PC-3 (cell line): ENCODE measurements around the gene IFNLR1. TPM values are rescaled to one million over a fixed set of nuclear protein-coding genes. Genes with fewer than 3 reads are reported as not detected.

Experiments
- ATAC-seq: fragments of 200-7000 bp; cut with Tn5 transposase; 2 replicates; pipeline ENCODE4 v1.9.1; 2020; ENCODE audit warnings: mild to moderate bottlenecking, moderate library complexity
- BruUV-seq: library from RNA; stranded (reverse); fragments of 400-500 nt; replicated peaks from 2 replicates; lab custom pipeline; 2021; lab: Mats Ljungman, UMichigan
- CTCF ChIA-PET: fragments of 300-600 bp; sonication (Branson Sonifier 250); formaldehyde crosslinking; loops from one replicate; lab custom pipeline; 2022; ENCODE audit warnings: antibody characterized with exemption; lab: Charles Lee
- POLR2A ChIA-PET: fragments of 300-600 bp; sonication (Branson Sonifier 250); formaldehyde crosslinking; loops from one replicate; lab custom pipeline; 2022; ENCODE audit warnings: antibody characterized with exemption; ENCODE audit not compliant: unreplicated experiment; lab: Charles Lee
- DNase-seq: peaks from one replicate; pipeline ENCODE4 v3.0.0-alpha.2; 2015
- H2AFZ ChIP-seq: fragments of 300-600 bp; sonication (generic); 2 replicates; pipeline ENCODE4 v1.6.0; 2016; ENCODE audit warnings: antibody characterized with exemption, low read length
- H3F3A ChIP-seq: fragments of 300-600 bp; sonication (generic); one replicate; pipeline ENCODE4 v1.6.0; 2017; ENCODE audit warnings: antibody characterized with exemption, low read length, control low read depth, mild to moderate bottlenecking; ENCODE audit not compliant: unreplicated experiment
- H3K27ac ChIP-seq: fragments of 300-600 bp; sonication (generic); 2 replicates; pipeline ENCODE4 v1.5.1; 2016; ENCODE audit warnings: mild to moderate bottlenecking, low read length
- H3K27me3 ChIP-seq: fragments of 300-600 bp; sonication (generic); 2 replicates; pipeline ENCODE4 v1.6.1; 2016; ENCODE audit warnings: low read length, mixed read lengths
- H3K36me3 ChIP-seq: fragments of 300-600 bp; sonication (generic); 2 replicates; pipeline ENCODE4 v1.6.1; 2016; ENCODE audit warnings: low read depth, mixed run types, low read length, mixed read lengths
- H3K4me1 ChIP-seq: fragments of 300-600 bp; sonication (generic); 2 replicates; pipeline ENCODE4 v1.5.1; 2016; ENCODE audit warnings: low read length; ENCODE audit not compliant: insufficient read depth
- H3K4me2 ChIP-seq: fragments of 300-600 bp; sonication (generic); 2 replicates; pipeline ENCODE4 v1.6.0; 2016; ENCODE audit warnings: low read length
- H3K4me3 ChIP-seq: fragments of 300-600 bp; sonication (generic); 2 replicates; pipeline ENCODE4 v1.5.1; 2016; ENCODE audit warnings: mild to moderate bottlenecking, low read length, mixed read lengths
- H3K79me2 ChIP-seq: fragments of 300-600 bp; sonication (generic); 2 replicates; pipeline ENCODE4 v1.6.1; 2017; ENCODE audit warnings: low read length, mixed read lengths
- H3K9ac ChIP-seq: fragments of 300-600 bp; sonication (generic); 2 replicates; pipeline ENCODE4 v1.6.0; 2016; ENCODE audit warnings: mild to moderate bottlenecking, low read length
- H3K9me2 ChIP-seq: fragments of 300-600 bp; sonication (generic); replicated peaks from 2 replicates; pipeline ENCODE4 v1.6.1; 2016; ENCODE audit warnings: mixed run types, low read length, mixed read lengths
- H3K9me3 ChIP-seq: fragments of 300-600 bp; sonication (generic); 2 replicates; pipeline ENCODE4 v1.6.1; 2016; ENCODE audit warnings: low read length, mixed read lengths
- H4K20me1 ChIP-seq: fragments of 300-600 bp; sonication (generic); 2 replicates; pipeline ENCODE4 v1.6.1; 2016; ENCODE audit warnings: low read length, mixed read lengths
- EZH2 ChIP-seq: fragments of 300-600 bp; sonication (generic); IDR thresholded peaks from one replicate; pipeline ENCODE4 v1.6.1; 2017; ENCODE audit warnings: antibody characterized with exemption, mild to moderate bottlenecking, low read length; ENCODE audit not compliant: unreplicated experiment
- EZH2phosphoT487 ChIP-seq: fragments of 300-600 bp; sonication (generic); IDR thresholded peaks from 2 replicates; pipeline ENCODE4 v1.6.1; 2018; ENCODE audit warnings: mild to moderate bottlenecking, antibody characterized with exemption, low read length, borderline replicate concordance
- intact Hi-C: fragments of 100-400 bp; cut with micrococcal nuclease; formaldehyde crosslinking; loops from 2 replicates; pipeline ENCODE4 v1.9.0; 2023
- total RNA-seq: library from RNA; depleted of rRNA; stranded (reverse); fragments of >200 nt; gene quantifications from 2 replicates; pipeline ENCODE4 v1.2.3, GENCODE V29; 2014
- TF ChIP-seq, protein P1 (sequence below): fragments of 300-600 bp; sonication (generic); conservative IDR thresholded peaks from 2 replicates; pipeline ENCODE4 v1.5.1; 2017; ENCODE audit warnings: antibody characterized with exemption, low read depth, mild to moderate bottlenecking, low read length

Gene IFNLR1
- total RNA-seq, 1 experiment from 2014 or later, result 9.5 TPM

DNA sequence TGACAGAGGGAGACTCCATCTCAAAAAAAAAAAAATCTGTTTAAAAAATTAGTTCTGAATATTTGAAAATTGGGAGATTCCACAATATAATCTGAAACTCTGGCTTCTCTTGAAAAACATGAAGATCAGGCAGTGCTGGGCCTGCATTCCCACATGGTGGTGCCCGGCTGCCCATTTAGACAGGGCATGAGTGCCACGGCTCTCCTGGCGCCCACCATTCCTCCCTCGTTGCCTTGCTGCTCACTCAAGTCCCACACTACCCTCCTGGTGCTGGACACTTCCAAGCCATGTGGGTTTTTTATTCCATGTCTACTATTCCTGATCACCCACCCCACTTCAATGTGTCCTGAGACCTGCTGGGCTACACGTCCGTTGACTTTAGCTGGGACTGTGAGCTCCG is 64.3 kb downstream of the IFNLR1 start:
- Histone ChIP-seq H3K9ac (no peak overlapping the region), H4K20me1 (no peaks in the 10 kb centered on the region), H3F3A (no peaks in the 10 kb centered on the region), H3K27me3 (no peaks in the 10 kb centered on the region), H2AFZ (no peak overlapping the region), H3K9me2 (no peaks in the 10 kb centered on the region), H3K4me3 (no peak overlapping the region), H3K9me3 (no peaks in the 10 kb centered on the region), H3K27ac (no peak overlapping the region), H3K4me2 (no peak overlapping the region), H3K4me1 (peaks cover 23% of the 10 kb centered on the region), H3K36me3 (no peaks in the 10 kb centered on the region), H3K79me2 (no peaks in the 10 kb centered on the region)
- DNase-seq (no peak), ATAC-seq (no peak)
- TF ChIP-seq, protein P1, sequence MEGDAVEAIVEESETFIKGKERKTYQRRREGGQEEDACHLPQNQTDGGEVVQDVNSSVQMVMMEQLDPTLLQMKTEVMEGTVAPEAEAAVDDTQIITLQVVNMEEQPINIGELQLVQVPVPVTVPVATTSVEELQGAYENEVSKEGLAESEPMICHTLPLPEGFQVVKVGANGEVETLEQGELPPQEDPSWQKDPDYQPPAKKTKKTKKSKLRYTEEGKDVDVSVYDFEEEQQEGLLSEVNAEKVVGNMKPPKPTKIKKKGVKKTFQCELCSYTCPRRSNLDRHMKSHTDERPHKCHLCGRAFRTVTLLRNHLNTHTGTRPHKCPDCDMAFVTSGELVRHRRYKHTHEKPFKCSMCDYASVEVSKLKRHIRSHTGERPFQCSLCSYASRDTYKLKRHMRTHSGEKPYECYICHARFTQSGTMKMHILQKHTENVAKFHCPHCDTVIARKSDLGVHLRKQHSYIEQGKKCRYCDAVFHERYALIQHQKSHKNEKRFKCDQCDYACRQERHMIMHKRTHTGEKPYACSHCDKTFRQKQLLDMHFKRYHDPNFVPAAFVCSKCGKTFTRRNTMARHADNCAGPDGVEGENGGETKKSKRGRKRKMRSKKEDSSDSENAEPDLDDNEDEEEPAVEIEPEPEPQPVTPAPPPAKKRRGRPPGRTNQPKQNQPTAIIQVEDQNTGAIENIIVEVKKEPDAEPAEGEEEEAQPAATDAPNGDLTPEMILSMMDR, result no peak
- TF ChIP-seq EZH2phosphoT487, result no peak
- TF ChIP-seq EZH2, result no peak
- ChIA-PET POLR2A (no interaction called here), CTCF (no interaction called here)
- BruUV-seq, result no TSS peak
- intact Hi-C loops, result no loop called here

- peaks cover 27% of the 10 kb centered on the region for H3K4me1 ChIP-seq
- H3K4me3 ChIP-seq, result no peak overlapping the region
- no peaks in the 10 kb centered on the region for H3K79me2 ChIP-seq
- H3K27me3 ChIP-seq, result no peaks in the 10 kb centered on the region
- H3K4me2 ChIP-seq, result no peak overlapping the region
- H3K9me3 ChIP-seq, result no peaks in the 10 kb centered on the region
- no peak overlapping the region for H3K27ac ChIP-seq
- intact Hi-C loops, result no loop called here
- no peaks in the 10 kb centered on the region for H3K36me3 ChIP-seq
- H3K9ac ChIP-seq, result no peak overlapping the region
- H3K9me2 ChIP-seq, result no peaks in the 10 kb centered on the region
- H4K20me1 ChIP-seq, result no peaks in the 10 kb centered on the region
- DNase-seq, result no peak
- ChIA-PET POLR2A (no interaction called here), CTCF (no interaction called here)
- no peak for TF ChIP-seq EZH2
- no peak for TF ChIP-seq EZH2phosphoT487
- TF ChIP-seq, protein P1, result no peak
- BruUV-seq, result no TSS peak
- H3F3A ChIP-seq, result no peaks in the 10 kb centered on the region
- no peak overlapping the region for H2AFZ ChIP-seq
- no peak for ATAC-seq
Observed at GRCh38 chr1:24121406-24121805, 65.7 kb downstream of the IFNLR1 start.

DNA sequence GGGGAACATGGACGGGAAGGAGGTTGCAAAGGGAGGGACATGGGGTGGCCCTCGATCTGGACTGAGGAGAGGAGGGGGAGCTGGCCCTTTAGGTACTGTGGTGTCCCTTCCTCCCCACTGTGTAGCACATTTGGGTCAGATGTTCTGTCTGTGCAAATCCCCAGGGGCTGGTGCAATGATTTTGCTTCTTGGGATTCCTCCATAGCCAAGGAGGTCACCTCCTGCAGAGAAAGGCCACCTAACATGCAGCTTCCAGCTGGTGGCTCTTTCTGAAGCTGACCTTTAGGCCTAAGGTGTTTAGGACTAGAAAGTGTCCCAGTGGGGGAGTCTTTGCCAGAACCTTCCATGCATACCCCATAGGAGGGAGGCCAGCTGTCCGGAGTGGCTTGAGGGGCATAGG is 66.1 kb downstream of the IFNLR1 start:
- H3K9me2 ChIP-seq, result no peaks in the 10 kb centered on the region
- TF ChIP-seq EZH2phosphoT487 (no peak), EZH2 (no peak)
- TF ChIP-seq, protein P1, result no peak
- no peaks in the 10 kb centered on the region for H3K36me3 ChIP-seq
- no peaks in the 10 kb centered on the region for H3F3A ChIP-seq
- ChIA-PET CTCF (no interaction called here), POLR2A (no interaction called here)
- H3K27ac ChIP-seq, result no peak overlapping the region
- peaks cover 27% of the 10 kb centered on the region for H3K4me1 ChIP-seq
- H2AFZ ChIP-seq, result no peak overlapping the region
- no peaks in the 10 kb centered on the region for H4K20me1 ChIP-seq
- H3K79me2 ChIP-seq, result no peaks in the 10 kb centered on the region
- no peak for DNase-seq
- BruUV-seq, result no TSS peak
- no peak overlapping the region for H3K9ac ChIP-seq
- H3K9me3 ChIP-seq, result no peaks in the 10 kb centered on the region
- no peak overlapping the region for H3K4me3 ChIP-seq
- intact Hi-C loops, result no loop called here
- no peaks in the 10 kb centered on the region for H3K27me3 ChIP-seq
- ATAC-seq, result no peak
- H3K4me2 ChIP-seq, result no peak overlapping the region
